VCaP (cell line): ENCODE data around the gene ROPN1L.

Experiments used
- H3K27ac ChIP-seq: fragments of 450-650 bp; 2 replicates; pipeline ENCODE4 v1.5.1; 2017
- CTCF ChIP-seq: fragments of 450-650 bp; conservative IDR thresholded peaks from 2 replicates; pipeline ENCODE4 v1.5.1; 2017; ENCODE audit warnings: mild to moderate bottlenecking, moderate library complexity

Gene ROPN1L

GRCh38 chr5:10481241-10481935, 39.7 kb downstream of the ROPN1L start:
- no peak overlapping the region for H3K27ac ChIP-seq
- TF ChIP-seq CTCF: no peak

GRCh38 chr5:10482791-10483530, 41.3 kb downstream of the ROPN1L start:
- no peak overlapping the region for H3K27ac ChIP-seq
- no peak for TF ChIP-seq CTCF

DNA sequence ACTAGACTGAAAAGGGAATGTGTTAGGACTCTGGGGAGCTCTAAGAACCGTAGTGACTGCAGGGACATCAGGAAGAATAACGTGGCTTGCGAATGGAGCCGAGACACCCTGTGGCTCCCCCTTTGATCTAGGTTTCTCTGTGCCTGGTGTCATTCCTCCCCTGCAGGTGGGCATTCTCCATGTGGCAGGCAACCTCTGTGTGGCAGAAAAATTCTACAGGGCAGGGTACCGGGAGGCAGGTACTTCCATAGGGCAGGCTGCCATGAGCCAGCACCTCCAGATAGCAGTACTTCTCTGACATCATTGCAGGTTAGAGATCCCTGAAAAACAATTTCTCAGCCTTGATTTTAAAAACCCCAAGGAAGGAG, 43.1 kb downstream of the ROPN1L start:
- no peak for TF ChIP-seq CTCF
- no peak overlapping the region for H3K27ac ChIP-seq

- no peak overlapping the region for H3K27ac ChIP-seq
- no peak for TF ChIP-seq CTCF
These were observed 43.6 kb downstream of the ROPN1L start for GRCh38 chr5:10485142-10485795.

- H3K27ac ChIP-seq: no peak overlapping the region
- TF ChIP-seq CTCF: no peak
These were observed 44.2 kb downstream of the ROPN1L start for GRCh38 chr5:10485897-10486296.

- no peak overlapping the region for H3K27ac ChIP-seq
- TF ChIP-seq CTCF: no peak
These were observed 45.0 kb downstream of the ROPN1L start for GRCh38 chr5:10486511-10487344.

DNA sequence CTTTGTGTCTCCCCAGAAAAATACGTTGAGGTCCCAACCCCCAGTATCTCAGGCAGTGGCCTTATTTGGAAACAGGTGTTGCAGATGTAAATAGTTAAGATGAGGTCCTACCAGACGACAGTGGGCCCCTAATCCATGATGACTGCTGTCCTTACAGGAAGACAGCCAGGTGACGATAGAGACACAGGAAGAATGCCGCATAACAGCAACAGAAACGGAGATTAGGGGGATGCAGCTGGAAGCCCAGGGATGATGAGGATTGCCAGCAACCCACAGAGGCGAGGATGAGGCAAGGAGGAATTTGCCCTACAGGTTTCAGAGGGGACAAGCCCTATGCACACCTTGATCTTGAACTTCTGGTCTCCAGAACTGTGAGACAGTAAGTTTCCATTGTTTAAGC, 46.5 kb downstream of the ROPN1L start:
- no peak for TF ChIP-seq CTCF
- no peak overlapping the region for H3K27ac ChIP-seq
